IPS DF 6.9 (cell line): ENCODE results near the gene DCAF11.

Experiments
- DNase-seq: peaks from one replicate; pipeline ENCODE4 v3.0.0-alpha.2; 2013; ENCODE audit warnings: low read depth, low spot score
- H3K27ac ChIP-seq: one replicate; pipeline ENCODE4 v1.5.1; 2013; ENCODE audit warnings: low read length, control low read depth
- H3K27me3 ChIP-seq: 2 replicates; pipeline ENCODE4 v1.6.1; 2013; ENCODE audit warnings: mild to moderate bottlenecking, low read length; ENCODE audit not compliant: control insufficient read depth, insufficient read depth
- H3K36me3 ChIP-seq: 2 replicates; pipeline ENCODE4 v1.6.1; 2013; ENCODE audit warnings: low read length; ENCODE audit not compliant: control insufficient read depth, insufficient read depth
- H3K4me1 ChIP-seq: 2 replicates; pipeline ENCODE4 v1.6.1; 2013; ENCODE audit warnings: low read length; ENCODE audit not compliant: control insufficient read depth, insufficient read depth
- H3K4me3 ChIP-seq: 2 replicates; pipeline ENCODE4 v1.5.1; 2013; ENCODE audit warnings: mild to moderate bottlenecking, low read length
- H3K9me3 ChIP-seq: 2 replicates; pipeline ENCODE4 v1.6.1; 2013; ENCODE audit warnings: low read length, inconsistent platforms; ENCODE audit not compliant: control insufficient read depth, insufficient read depth
- WGBS: extraction: QIAGEN DNeasy Blood & Tissue Kit; methylation state at CpG from one replicate; pipeline ENCODE4 v1.1.7; 2013; ENCODE audit warnings: mixed read lengths, missing lambda C conversion rate; ENCODE audit not compliant: insufficient read length, insufficient coverage; 5-methylcytosine and 5-hydroxymethylcytosine counted together

DCAF11 gene

DNA sequence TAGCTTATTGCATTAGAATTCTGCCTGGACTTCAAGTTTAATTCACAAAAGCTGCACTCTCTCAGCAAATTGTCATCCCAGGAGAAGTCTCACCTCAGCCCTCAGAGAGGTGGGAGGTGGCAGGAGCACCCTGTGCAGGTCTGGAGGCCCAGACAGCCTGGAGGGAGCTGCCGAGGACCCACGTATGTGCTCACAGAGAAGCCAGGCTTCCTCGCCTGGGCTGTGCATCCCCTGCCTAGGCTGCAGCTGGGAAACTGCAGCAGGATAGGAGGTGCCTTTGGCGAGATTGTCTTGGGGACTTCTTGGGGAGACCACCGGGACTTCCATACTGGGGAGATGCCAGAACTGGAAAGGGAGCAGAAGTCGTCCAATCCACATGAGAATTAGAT lies 34.4 kb upstream of the DCAF11 start:
- Histone ChIP-seq H3K4me3 (no peak overlapping the region), H3K4me1 (peaks cover 7% of the 10 kb centered on the region; the same call in 1 of the 2 replicates), H3K36me3 (no peaks in the 10 kb centered on the region), H3K9me3 (no peaks in the 10 kb centered on the region), H3K27me3 (no peaks in the 10 kb centered on the region), H3K27ac (no peak overlapping the region)
- no CpG with 5 or more reads among the region's 6 CpGs for WGBS
- DNase-seq = no peak

DNA sequence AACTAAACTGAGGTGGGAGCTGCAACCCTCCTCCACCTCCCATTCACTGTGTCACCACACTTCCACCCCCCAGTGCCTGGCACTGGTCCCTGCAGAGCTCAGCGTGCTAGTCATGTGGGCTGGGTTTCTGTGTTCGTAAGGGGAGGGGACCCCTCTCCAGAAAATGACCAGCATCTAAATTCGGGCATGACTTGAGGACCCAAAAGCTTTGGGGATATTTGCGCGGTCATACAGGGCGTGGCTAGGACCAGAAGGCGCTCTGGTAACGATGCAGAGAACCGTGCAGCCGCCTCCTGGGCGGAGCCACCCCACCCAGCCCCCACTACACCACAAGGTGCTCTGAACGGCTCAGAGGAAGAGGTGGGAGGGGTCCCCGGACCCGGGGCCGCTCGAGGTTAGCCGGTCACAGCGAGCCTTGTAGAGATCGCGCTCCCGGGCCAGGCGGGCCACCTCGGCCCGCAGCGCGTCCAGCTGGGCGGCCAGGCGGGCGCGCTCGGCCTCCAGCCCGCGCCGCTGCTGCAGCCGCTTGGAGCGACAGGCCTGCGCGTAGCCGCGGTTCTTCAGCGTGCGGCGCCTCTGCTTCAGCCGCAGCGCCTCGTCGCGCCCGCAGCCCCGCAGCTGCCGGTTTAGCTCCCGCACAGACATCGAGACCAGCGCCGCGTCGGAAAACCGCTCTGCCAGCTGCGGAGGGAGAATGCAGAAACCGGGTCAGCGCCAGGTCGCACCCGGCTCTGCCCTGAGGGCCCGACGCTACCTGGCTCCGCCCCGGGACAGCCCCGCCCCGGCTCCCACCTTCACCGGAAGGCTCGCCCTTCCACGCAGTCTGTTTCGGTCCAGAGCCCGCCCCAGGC lies 33.5 kb upstream of the DCAF11 start:
- DNase-seq = no peak
- Histone ChIP-seq H3K27me3 (no peaks in the 10 kb centered on the region), H3K27ac (no peak overlapping the region), H3K36me3 (no peaks in the 10 kb centered on the region), H3K4me3 (peak overlapping the region; percentile 66; the same call in 1 of the 2 replicates), H3K9me3 (no peaks in the 10 kb centered on the region), H3K4me1 (peaks cover 7% of the 10 kb centered on the region; the same call in 1 of the 2 replicates)
- WGBS = no CpG with 5 or more reads among the region's 74 CpGs

DNA sequence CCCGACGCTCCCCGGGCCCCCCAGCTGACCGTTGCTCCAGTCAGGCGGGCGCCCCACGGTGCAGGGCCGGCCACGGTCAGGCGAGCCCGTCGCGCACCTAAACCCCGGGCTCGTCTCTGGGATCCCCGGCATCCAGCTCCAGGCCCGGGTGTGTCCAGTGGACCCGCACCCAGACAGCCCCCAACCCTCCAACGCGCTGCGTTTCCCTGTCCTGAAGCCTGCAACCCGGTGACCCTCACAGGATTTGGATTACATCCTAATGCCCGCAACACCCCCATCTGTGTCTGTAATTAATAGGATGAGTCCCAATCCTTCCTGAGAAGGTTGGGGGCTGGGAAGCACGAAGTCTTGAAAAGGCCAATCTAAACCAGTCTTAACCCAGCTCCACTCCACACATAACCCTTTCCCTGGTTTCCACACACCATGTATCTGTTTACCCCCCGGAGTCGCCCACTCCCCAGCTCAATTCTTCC lies 32.8 kb upstream of the DCAF11 start:
- no CpG with 5 or more reads among the region's 26 CpGs for WGBS
- DNase-seq = no peak
- Histone ChIP-seq H3K4me3 (peak overlapping the region; percentile 66; the same call in 1 of the 2 replicates), H3K9me3 (no peaks in the 10 kb centered on the region), H3K27me3 (no peaks in the 10 kb centered on the region), H3K27ac (no peak overlapping the region), H3K36me3 (no peaks in the 10 kb centered on the region), H3K4me1 (peaks cover 7% of the 10 kb centered on the region; the same call in 1 of the 2 replicates)

DNA sequence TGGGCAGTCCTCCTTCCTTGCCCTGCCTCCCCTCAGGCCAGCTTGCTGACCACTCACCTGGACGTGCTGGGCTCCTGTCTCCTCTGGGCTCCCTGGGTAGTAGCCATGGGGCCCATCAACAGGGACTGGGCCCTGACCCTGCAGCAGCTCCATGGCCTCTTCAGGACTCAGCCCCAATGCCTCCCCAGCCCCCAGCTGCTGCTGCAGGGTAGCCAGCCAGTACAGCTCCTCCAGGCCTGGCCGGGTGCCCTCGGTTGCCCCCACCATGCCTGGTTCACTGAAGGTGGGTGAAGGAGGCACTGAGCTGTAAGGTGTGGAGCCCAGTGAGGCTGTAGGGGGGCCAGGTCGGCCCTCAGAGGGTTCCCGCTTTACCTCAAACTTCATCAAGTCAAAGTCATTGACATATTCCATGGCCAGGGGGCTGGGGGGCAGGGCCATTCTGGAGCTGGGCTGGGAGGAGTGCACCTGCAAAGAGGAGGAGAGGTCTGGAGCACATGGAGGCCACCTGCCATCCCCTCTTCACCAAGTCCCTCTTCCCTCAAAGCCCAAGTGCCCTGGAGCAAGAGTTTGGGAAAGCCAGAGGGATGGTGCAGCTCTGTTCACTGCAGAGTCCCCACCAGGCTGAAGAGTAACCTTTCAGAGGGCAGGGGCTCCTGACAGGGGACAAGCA lies 32.0 kb upstream of the DCAF11 start:
- no peak for DNase-seq
- WGBS = no CpG with 5 or more reads among the region's 5 CpGs
- Histone ChIP-seq H3K4me1 (peaks cover 7% of the 10 kb centered on the region; the same call in 1 of the 2 replicates), H3K9me3 (no peaks in the 10 kb centered on the region), H3K36me3 (no peaks in the 10 kb centered on the region), H3K4me3 (no peak overlapping the region), H3K27ac (no peak overlapping the region), H3K27me3 (no peaks in the 10 kb centered on the region)

DNA sequence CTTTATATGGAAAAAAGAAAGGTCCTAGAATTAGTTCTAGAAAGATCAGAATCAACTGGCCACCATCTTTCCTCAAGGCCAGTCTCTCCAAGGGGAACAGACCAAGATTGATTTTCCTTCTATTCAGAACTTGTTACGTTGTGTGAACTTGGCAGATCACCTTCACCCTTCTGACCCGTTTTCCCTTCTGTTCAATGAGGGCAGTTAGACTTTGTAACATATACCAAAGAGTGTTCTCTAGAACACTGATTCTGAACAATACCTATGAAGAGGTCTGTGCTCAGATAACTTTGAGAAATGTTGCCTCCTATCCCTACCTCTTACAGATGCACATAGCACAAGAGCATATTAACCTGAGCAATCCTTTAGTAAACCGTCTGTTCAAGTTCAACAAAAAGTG lies 31.1 kb upstream of the DCAF11 start:
- DNase-seq = no peak
- Histone ChIP-seq H3K27me3 (no peaks in the 10 kb centered on the region), H3K4me1 (peaks cover 8% of the 10 kb centered on the region; the same call in 1 of the 2 replicates), H3K4me3 (no peak overlapping the region), H3K27ac (no peak overlapping the region), H3K36me3 (no peaks in the 10 kb centered on the region), H3K9me3 (no peaks in the 10 kb centered on the region)
- no CpG with 5 or more reads among the region's 3 CpGs for WGBS

DNA sequence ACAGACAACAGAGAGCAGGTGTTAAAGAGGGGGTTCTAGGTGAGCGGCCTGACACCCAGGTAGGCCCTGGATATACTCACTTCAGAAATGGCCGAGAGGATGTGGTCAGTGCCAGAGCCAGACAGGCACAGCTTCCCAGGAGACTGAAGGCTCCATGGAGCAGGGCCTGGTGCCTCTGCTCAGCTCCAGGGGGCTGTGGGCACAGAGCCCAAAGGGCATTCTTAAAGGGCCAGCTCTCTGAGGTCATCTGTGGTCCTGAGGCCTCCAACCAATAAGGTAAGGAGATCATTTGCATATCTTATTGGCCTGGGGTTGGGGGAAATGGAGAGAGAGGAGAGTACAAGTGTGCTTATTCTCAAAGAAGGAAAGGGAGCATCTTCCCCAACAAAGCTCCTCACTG lies 30.1 kb upstream of the DCAF11 start:
- no peaks in the 10 kb centered on the region for H3K27me3 ChIP-seq
- H3K4me1 ChIP-seq = peaks cover 8% of the 10 kb centered on the region; the same call in 1 of the 2 replicates
- H3K36me3 ChIP-seq = no peaks in the 10 kb centered on the region
- no peak overlapping the region for H3K27ac ChIP-seq
- no peak for DNase-seq
- no peak overlapping the region for H3K4me3 ChIP-seq
- WGBS = no CpG with 5 or more reads among the region's 2 CpGs
- no peaks in the 10 kb centered on the region for H3K9me3 ChIP-seq

DNA sequence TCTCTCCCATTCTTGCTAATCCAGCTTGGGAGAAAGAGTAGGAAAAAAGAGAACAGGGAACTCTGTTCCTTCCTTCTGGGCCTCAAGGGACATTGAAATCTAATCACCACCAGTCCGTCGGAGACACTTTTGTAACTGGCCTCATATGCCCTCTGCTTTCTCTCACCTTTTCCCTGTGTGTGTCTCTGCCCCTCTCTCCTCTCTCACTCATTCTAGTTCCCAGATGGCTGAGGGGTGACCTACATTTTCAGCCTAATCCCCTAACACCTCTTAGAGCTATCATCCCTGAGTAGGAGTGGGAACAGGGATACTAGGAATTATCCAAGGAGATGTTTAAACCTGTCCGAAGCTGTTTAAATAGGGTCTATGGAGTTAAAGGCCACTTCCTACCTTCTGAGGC lies 29.4 kb upstream of the DCAF11 start:
- no peaks in the 10 kb centered on the region for H3K9me3 ChIP-seq
- no peak overlapping the region for H3K27ac ChIP-seq
- no peak overlapping the region for H3K4me3 ChIP-seq
- no CpG with 5 or more reads among the region's 3 CpGs for WGBS
- H3K36me3 ChIP-seq = no peaks in the 10 kb centered on the region
- peaks cover 6% of the 10 kb centered on the region; the same call in 1 of the 2 replicates for H3K4me1 ChIP-seq
- DNase-seq = no peak
- H3K27me3 ChIP-seq = no peaks in the 10 kb centered on the region

DNA sequence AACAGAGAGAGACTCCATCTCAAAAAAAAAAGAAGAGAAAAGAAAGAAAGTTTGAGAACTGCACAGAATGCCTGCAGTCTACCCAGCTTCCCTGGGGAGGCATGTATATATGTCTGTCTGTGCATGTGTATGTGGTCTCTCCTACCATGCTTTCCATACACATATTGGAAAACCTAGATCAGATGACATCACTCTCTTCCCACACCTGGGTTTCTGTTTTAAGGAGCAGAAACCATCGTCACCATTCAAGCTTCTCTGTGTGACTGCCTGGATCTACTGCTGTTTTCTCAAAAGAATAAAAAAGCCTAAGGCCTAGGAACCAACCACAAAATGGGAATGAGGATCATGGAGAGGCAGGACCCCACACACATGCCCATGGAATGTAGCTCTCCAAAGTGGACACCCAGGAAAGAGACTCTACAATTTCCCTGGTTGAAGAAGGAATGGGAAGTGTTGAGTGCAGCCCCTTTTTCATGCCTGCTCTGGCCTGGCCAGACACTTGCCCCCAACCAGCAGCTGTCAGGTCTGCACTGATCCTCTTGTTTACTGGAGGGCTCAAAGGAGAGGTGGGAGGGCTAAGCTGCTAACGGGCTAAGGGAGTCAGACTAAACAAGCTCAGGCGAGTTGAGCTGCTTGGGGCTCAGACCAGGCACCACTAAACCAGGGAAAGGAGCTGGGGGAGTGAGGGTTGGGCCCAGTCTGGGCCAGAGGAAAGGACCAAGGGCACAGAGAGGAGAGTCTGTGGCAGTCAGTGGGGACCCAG lies 28.2 kb upstream of the DCAF11 start:
- WGBS = no CpG with 5 or more reads among the region's 3 CpGs
- DNase-seq = no peak
- Histone ChIP-seq H3K27ac (no peak overlapping the region), H3K4me1 (0 out of 2 replicates have a peak, but pooled peaks cover 4% of the 10 kb centered on the region), H3K36me3 (no peaks in the 10 kb centered on the region), H3K4me3 (no peak overlapping the region), H3K9me3 (no peaks in the 10 kb centered on the region), H3K27me3 (no peaks in the 10 kb centered on the region)

DNA sequence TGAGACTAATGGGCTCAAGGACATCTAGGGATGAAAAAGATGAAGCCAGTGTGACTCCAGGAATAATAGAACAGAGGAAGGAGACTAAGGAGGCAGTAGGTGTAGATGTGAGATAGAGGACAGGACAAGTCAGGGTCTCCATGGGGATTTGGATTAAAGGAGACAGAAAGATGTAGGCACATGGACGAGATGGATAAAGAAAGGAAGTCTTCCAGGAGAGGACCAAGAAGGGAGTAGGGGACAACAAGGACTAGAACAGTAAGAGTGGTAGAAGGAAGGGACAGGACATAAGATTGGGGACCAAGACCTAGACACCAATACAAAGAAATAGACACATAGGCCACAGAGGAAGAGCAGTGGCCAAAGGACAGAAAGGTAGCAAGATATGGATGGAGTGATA lies 27.6 kb upstream of the DCAF11 start:
- Histone ChIP-seq H3K9me3 (no peaks in the 10 kb centered on the region), H3K4me3 (no peak overlapping the region)
- WGBS = no CpG with 5 or more reads among the region's 1 CpG

DNA sequence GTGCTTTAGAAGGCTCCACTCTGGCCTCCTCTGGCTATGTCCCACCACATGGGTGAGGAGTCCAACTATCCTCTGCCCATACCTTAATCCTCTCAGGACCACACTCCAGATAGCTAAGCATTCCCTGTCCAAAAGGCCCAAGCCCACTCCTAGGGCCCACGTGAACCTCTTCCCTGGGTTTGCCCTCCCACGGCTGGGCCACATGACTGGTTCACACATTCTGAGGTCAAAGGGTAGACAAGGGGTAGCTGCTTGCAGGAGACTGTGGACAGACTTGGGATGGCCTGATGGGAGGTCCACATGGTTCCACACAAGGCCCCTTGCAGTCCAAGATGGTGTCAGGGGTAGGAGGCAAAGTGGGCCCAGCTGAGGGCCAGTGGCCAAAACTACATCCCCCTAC lies 26.5 kb upstream of the DCAF11 start:
- no CpG with 5 or more reads among the region's 2 CpGs for WGBS
- H3K27ac ChIP-seq = no peak overlapping the region

More for the DNA sequence above, 27.6 kb upstream of the DCAF11 start:
- Histone ChIP-seq H3K27ac (no peak overlapping the region), H3K27me3 (no peaks in the 10 kb centered on the region), H3K36me3 (no peaks in the 10 kb centered on the region), H3K4me1 (0 out of 2 replicates have a peak, but pooled peaks cover 2% of the 10 kb centered on the region)
- DNase-seq = no peak

More for the DNA sequence above, 26.5 kb upstream of the DCAF11 start:
- H3K4me3 ChIP-seq = no peak overlapping the region
- H3K9me3 ChIP-seq = no peaks in the 10 kb centered on the region
- no peak for DNase-seq
- H3K27me3 ChIP-seq = no peaks in the 10 kb centered on the region
- H3K36me3 ChIP-seq = no peaks in the 10 kb centered on the region
- 0 out of 2 replicates have a peak, but pooled peaks cover 2% of the 10 kb centered on the region for H3K4me1 ChIP-seq
